K562 (cell line): ENCODE results near the gene FRK. TPM values are rescaled to one million over a fixed set of nuclear protein-coding genes. Genes with fewer than 3 reads are reported as not detected.

ENCODE experiments used
- ATAC-seq: fragments of 200-7000 bp; cut with Tn5 transposase; 3 replicates; pipeline ENCODE4 v1.9.1; 2020; ENCODE audit warnings: moderate library complexity
- BruUV-seq: library from RNA; stranded (reverse); fragments of 400-500 nt; replicated peaks from 2 replicates; lab custom pipeline; 2021; lab: Mats Ljungman, UMichigan
- CTCF ChIA-PET: fragments of 300-600 bp; formaldehyde crosslinking; extraction: SDS; loops from one replicate; lab custom pipeline; 2021; ENCODE audit warnings: low intra/inter-chr PET ratio; lab: Yijun Ruan, JAX
- POLR2A ChIA-PET: fragments of 300-600, 350-650 bp; sonication (Branson Sonifier 250); formaldehyde crosslinking; extraction: SDS; loops from one replicate; lab custom pipeline; 2021; ENCODE audit warnings: antibody characterized with exemption, inconsistent platforms; lab: Yijun Ruan, JAX
- DNase-seq, 4 experiments: peaks; one replicate each; pipeline versions ENCODE4 v3.0.0 to v3.0.0-alpha.2; 2011 to 2018; ENCODE audit warnings: low spot score in 3 of 4, mixed read lengths in 3 of 4; ENCODE audit errors: extremely low read depth in 1 of 4
- FAIRE-seq: peaks from 2 replicates; lab custom pipeline; 2011; peaks lifted over from hg19 to GRCh38; lab: Jason Lieb, UNC
- H2AFZ ChIP-seq: 2 replicates; pipeline ENCODE4 v1.6.0; 2011; ENCODE audit warnings: low read depth, low read length, control low read depth, inconsistent platforms
- H3K27ac ChIP-seq: fragments of 200-600 bp; 3 replicates; pipeline ENCODE4 v1.8.0; 2011; ENCODE audit warnings: low read depth, mild to moderate bottlenecking, control low read depth, inconsistent platforms, low read length, moderate library complexity, mixed read lengths; ENCODE audit errors: extremely low read depth
- H3K27me3 ChIP-seq, 2 experiments: fragments of 300-600 bp in 1 of 2; 2 replicates in 1 of 2; 3 replicates in 1 of 2; pipeline versions ENCODE4 v1.6.0 to v1.8.0; 2011; ENCODE audit warnings: inconsistent platforms in 2 of 2, low read length in 2 of 2, mild to moderate bottlenecking in 1 of 2, mixed read lengths in 1 of 2, moderate library complexity in 1 of 2; ENCODE audit not compliant: control insufficient read depth in 2 of 2, insufficient read depth in 2 of 2
- H3K36me3 ChIP-seq: fragments of 300-600 bp; 3 replicates; pipeline ENCODE4 v1.8.0; 2011; ENCODE audit warnings: mild to moderate bottlenecking, low read length, inconsistent platforms; ENCODE audit not compliant: control insufficient read depth, insufficient read depth
- H3K4me1 ChIP-seq, 2 experiments: fragments of 200-600 bp in 1 of 2; replicated peaks in 1 of 2; 2 replicates in 1 of 2; 3 replicates in 1 of 2; pipeline versions ENCODE4 v1.5.1 to v1.8.0; 2011; ENCODE audit warnings: inconsistent platforms in 2 of 2, low read length in 2 of 2, mild to moderate bottlenecking in 1 of 2, mixed read lengths in 1 of 2, moderate library complexity in 1 of 2; ENCODE audit not compliant: control insufficient read depth in 2 of 2, insufficient read depth in 2 of 2
- H3K4me2 ChIP-seq: 2 replicates; pipeline ENCODE4 v1.6.1; 2011; ENCODE audit warnings: low read length, control low read depth, inconsistent platforms, mixed read lengths; ENCODE audit not compliant: insufficient read depth
- H3K4me3 ChIP-seq: fragments of 200-600 bp; sonication (generic), shearing (Covaris generic); 2 replicates; pipeline ENCODE4 v1.5.1; 2016; ENCODE audit warnings: control low read depth, inconsistent platforms
- H3K79me2 ChIP-seq: fragments of 200-600 bp; 3 replicates; pipeline ENCODE4 v1.8.0; 2011; ENCODE audit warnings: low read length, inconsistent platforms; ENCODE audit not compliant: control insufficient read depth, insufficient read depth
- H3K9ac ChIP-seq, 2 experiments: 2 replicates each; pipeline versions ENCODE4 v1.6.0 to v1.6.1; 2011; ENCODE audit warnings: low read depth in 2 of 2, low read length in 2 of 2, control low read depth in 1 of 2, inconsistent platforms in 1 of 2, mild to moderate bottlenecking in 1 of 2, mixed read lengths in 1 of 2; ENCODE audit not compliant: insufficient read depth in 1 of 2
- H3K9me1 ChIP-seq: one replicate; pipeline ENCODE4 v1.6.0; 2011; ENCODE audit warnings: inconsistent platforms, mild to moderate bottlenecking, low read length, moderate library complexity; ENCODE audit not compliant: control insufficient read depth, insufficient read depth
- H3K9me3 ChIP-seq: replicated peaks from 2 replicates; pipeline ENCODE4 v1.5.1; 2011; ENCODE audit warnings: low read depth, low read length, inconsistent platforms; ENCODE audit not compliant: control insufficient read depth, insufficient read depth
- H4K20me1 ChIP-seq: replicated peaks from 2 replicates; pipeline ENCODE4 v1.6.1; 2011; ENCODE audit warnings: low read length, inconsistent platforms, mixed read lengths; ENCODE audit not compliant: control insufficient read depth, insufficient read depth
- ATF3 ChIP-seq, 2 experiments: fragments of 450-650 bp in 1 of 2; sonication (generic) in 1 of 2; formaldehyde crosslinking in 1 of 2; IDR thresholded peaks in 1 of 2; conservative IDR thresholded peaks in 1 of 2; 2 replicates each; pipeline versions ENCODE4 v1.6.1 to v1.8.1; 2016 to 2023; ENCODE audit warnings: mild to moderate bottlenecking in 2 of 2, moderate library complexity in 2 of 2, inconsistent platforms in 1 of 2, missing genetic modification reagents in 1 of 2
- CEBPG ChIP-seq, 3 experiments: fragments of 200-800 bp in 1 of 3; sonication (Bioruptor generic) in 1 of 3; sonication (generic) in 1 of 3; formaldehyde crosslinking in 1 of 3; IDR thresholded peaks in 2 of 3; conservative IDR thresholded peaks in 1 of 3; 2 replicates each; pipeline versions ENCODE4 v1.6.1 to v1.8.0; 2016 to 2022; ENCODE audit warnings: missing compliant biosample characterization in 2 of 3, missing genetic modification characterization in 2 of 3, mild to moderate bottlenecking in 1 of 3, missing genetic modification reagents in 1 of 3
- MEF2A ChIP-seq: IDR thresholded peaks from 2 replicates; pipeline ENCODE4 v1.6.1; 2011; ENCODE audit warnings: low read depth, mild to moderate bottlenecking, low read length, moderate library complexity; ENCODE audit not compliant: control insufficient read depth
- PHB ChIP-seq: fragments of 250-450 bp; sonication (Bioruptor Pico); IDR thresholded peaks from 2 replicates; pipeline ENCODE4 v1.5.0; 2021
- SLC30A9 ChIP-seq: fragments of 250-450 bp; sonication (Bioruptor Pico); IDR thresholded peaks from 2 replicates; pipeline ENCODE4 v1.8.0; 2022; ENCODE audit warnings: mild to moderate bottlenecking, moderate library complexity
- ZNF408 ChIP-seq: fragments of 250-450 bp; sonication (Bioruptor Pico); IDR thresholded peaks from 2 replicates; pipeline ENCODE4 v1.4.0; 2020; ENCODE audit warnings: low read depth, mild to moderate bottlenecking, moderate library complexity
- WGBS: fragments of 100-300 bp; shearing (Covaris generic); methylation state at CpG from one replicate; pipeline ENCODE4 v1.1.6; 2016; ENCODE audit warnings: low coverage, mixed read lengths; ENCODE audit not compliant: insufficient coverage; ENCODE audit errors: missing lambda C conversion rate; 5-methylcytosine and 5-hydroxymethylcytosine counted together
- in situ Hi-C: fragments of 300-500 bp; cut with MboI; formaldehyde crosslinking; loops from 4 replicates; pipeline ENCODE4 v1.15.0; 2018; ENCODE audit warnings: inconsistent platforms, mixed read lengths
- intact Hi-C: fragments of 100-400 bp; cut with micrococcal nuclease; formaldehyde crosslinking; loops from 2 replicates; pipeline ENCODE4 v1.14.2; 2022
- polyA plus RNA-seq, 8 experiments: library from polyadenylated mRNA; depleted of rRNA in 4 of 8; stranded (reverse) in 5 of 8; unstranded in 3 of 8; fragments of >200 nt; fragmentation: Nextera tagmentation in 2 of 8; fragmentation: Illumina TruSeq in 1 of 8; extraction: Ambion mirVana in 2 of 8; extraction: Trizol in 1 of 8; gene quantifications; 2 replicates each; pipeline versions ENCODE4 v1.2.1 to v1.2.3, GENCODE V29; 2011 to 2014; ENCODE audit warnings: inconsistent platforms in 1 of 8, missing spikeins in 1 of 8
- total RNA-seq, 7 experiments: library from RNA; depleted of rRNA in 6 of 7; stranded (reverse); fragments of >200 nt in 6 of 7; fragmentation: Illumina TruSeq in 2 of 7; extraction: Trizol in 2 of 7; gene quantifications; 2 replicates each; pipeline versions ENCODE4 v1.2.1 to v1.2.3, GENCODE V29; 2011 to 2021; ENCODE audit warnings: low replicate concordance in 1 of 7

The FRK gene
- total and polyA plus RNA-seq, 9 of the 15 experiments (the other 6 are each of a cell fraction or from before 2014, with no cell fraction given): 0.01 to 0.29 (median 0.09) TPM

DNA sequence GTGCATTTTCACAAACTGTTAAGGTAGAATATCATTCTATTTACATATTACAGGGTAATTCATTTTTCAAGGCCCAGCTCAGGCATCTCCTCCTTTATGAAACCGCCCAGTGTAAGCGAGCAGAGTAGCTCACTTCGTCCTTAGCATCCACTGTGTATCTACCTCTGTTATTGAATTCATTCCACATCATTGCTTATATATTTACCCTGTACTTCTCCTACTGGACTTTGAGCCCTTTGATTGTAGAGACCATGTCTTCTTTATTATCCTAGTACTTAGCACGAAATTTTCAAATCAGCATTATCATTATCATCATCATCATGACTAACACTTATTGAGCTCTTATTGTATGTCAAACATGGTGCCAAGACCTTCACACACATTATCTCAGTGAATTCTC is 76.7 kb downstream of the FRK start (continued):
- TF ChIP-seq MEF2A (no peak), ATF3 (IDR thresholded peaks at IDR 0.05) (no peak), ATF3 (CRISPR knock-in tag; conservative IDR thresholded peaks at IDR 0.05) (no peak)
- TF ChIP-seq, all 486 proteins: peak for 0

DNA sequence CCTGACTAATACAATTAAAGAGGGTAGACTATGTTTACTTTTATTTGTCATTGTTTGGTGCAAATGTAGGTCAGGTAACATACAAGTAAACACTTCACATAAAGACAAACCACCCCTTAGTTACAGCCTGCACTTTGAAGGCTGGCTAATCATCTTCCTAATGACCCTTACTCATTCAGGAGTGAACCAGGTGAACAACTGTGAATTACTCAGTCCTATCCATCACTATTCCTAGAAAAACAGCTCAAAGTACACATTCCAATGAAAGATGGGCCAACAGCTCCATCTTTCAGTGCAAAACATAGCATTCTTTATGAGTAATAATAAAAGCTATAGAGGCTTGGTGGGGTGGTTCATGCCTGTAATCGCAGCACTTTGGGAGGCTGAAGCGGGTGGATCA is 78.2 kb downstream of the FRK start:
- Histone ChIP-seq H3K36me3 (no peaks in the 10 kb centered on the region), H3K79me2 (no peaks in the 10 kb centered on the region), H3K9me1 (no peaks in the 10 kb centered on the region), H3K27ac (no peak overlapping the region), H3K4me2 (no peak overlapping the region), H3K27me3 (no peaks in the 10 kb centered on the region), H3K4me3 (no peak overlapping the region), H3K9ac (no peak overlapping the region), H3K9me3 (no peaks in the 10 kb centered on the region)
- WGBS: 0% methylated on average over 2 of the region's 2 CpGs
- FAIRE-seq: no peak
- no TSS peak for BruUV-seq
- no peak for ATAC-seq
- ChIA-PET POLR2A (no interaction called here), CTCF (no interaction called here)
- DNase-seq: no peak
- intact Hi-C loops: no loop called here
- in situ Hi-C loops: no loop called here
- no peak for TF ChIP-seq SLC30A9 (CRISPR knock-in tag)
- TF ChIP-seq PHB (CRISPR knock-in tag): no peak
- TF ChIP-seq CEBPG (CRISPR knock-in tag; IDR thresholded peaks at IDR 0.05): no peak
- TF ChIP-seq CEBPG (tag; conservative IDR thresholded peaks at IDR 0.05 in 1 of 2, IDR thresholded peaks at IDR 0.05 in 1 of 2): no peak
- no peak for TF ChIP-seq ZNF408 (CRISPR knock-in tag)
- TF ChIP-seq, all 486 proteins: peak for 0
- H4K20me1 ChIP-seq: no peaks in the 10 kb centered on the region
- H3K4me1 ChIP-seq: no peaks in the 10 kb centered on the region
- no peak overlapping the region for H2AFZ ChIP-seq
